ENCODE data around the gene TAS1R3.
A peak's percentile ranks its signal among the peaks of the same experiment; 100 is the strongest.

TAS1R3 gene

DNA sequence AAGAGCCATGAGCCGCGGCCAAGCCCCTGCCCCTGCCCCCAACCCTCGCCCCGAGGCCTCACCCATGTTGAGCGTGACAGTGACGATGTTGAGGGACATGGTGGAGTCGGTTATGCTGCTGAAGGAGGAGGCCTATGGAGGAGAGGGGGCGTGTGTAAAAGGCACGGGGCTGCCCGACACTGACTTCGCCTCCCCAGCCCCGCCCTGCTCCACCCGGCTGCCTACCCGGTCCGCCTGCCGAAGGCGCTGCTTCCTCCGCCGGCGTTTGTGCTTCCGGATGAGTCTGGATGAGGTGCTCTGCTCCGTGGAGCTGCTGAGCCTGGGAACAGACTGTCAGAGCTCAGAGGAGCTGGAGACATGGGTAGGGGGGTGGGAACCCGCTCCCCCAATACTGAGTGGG lies 9.1 kb downstream of the TAS1R3 start:
- no peak for DNase-seq (ENCODE audit: low read depth)

DNA sequence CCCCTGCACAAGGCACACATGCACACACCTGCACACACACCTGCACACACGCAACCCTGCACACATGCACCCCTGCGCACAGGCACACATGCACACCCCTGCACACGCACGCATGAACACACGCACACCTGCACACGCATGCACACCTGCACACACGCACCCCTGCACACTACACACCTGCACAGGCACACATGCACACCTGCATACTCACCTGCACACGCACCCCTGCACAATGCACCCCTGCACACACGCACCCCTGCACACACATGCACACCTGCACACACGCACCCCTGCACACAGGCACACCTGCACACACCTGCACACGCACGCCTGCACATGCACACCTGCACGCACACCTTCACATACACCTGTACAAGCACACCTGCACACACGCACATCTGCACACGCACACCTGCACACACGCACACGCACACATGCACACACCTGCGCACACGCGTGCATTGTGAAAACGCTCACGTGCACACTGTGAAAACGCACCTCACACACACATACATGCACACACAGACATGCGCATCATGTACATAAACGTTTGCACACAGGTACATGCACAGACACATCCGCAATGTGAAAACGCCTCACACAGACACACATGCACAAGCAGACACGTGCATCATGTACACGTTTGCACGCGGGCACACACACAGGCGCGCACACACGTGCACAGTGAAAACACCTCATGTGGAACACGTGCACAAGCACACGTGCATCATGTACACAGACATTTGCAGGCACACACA lies 9.9 kb downstream of the TAS1R3 start:
- DNase-seq (ENCODE audit: low read depth): no peak

DNA sequence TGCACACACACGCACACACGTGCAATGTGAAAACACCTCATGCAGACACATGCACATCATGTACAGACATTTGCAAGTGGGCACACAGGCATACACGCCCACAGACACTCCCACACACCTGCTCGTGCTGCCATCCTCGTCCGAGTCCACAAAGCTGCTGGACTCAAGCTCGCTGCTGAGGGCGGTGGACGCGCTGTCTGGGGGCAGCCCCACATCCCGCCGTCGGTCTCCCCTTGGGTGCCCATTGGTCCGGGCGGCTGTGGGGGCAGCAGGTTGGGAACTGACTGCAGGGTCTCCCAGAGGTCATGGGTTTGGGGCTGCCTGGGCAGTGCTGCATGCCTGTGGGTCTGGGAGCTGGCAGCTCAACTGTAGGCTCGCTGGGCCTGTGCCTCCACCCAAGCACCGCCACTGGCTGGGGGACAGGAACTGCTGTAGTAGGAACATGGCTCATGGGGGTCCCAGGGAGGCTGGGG lies 10.5 kb downstream of the TAS1R3 start:
- no peak for DNase-seq (ENCODE audit: low read depth)

DNA sequence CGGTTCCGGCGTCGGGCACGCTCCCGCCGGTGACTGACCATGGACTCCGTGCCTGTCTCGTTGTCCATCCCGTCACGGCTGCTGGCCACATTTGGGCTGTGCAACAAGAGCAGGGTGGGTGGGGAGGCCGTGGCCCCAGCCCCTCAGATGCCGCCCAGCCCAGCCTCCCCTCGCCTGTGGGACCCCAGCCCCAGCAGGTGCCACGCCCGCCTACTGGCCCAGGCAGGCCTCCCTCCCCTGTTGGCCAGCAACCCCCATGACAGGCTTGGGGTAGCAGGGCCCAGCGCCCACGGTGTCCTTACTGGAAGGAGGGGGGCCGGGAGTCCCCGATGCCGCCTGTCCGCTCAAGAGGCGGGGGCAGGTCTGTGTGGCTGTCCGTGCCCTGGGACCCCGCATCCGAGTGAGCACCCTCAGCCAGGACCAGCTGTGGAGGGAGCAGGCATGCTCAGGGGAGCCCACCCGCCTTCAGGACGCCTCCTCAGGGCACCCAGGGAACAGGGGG lies 11.0 kb downstream of the TAS1R3 start:
- DNase-seq (ENCODE audit: low read depth): no peak

DNA sequence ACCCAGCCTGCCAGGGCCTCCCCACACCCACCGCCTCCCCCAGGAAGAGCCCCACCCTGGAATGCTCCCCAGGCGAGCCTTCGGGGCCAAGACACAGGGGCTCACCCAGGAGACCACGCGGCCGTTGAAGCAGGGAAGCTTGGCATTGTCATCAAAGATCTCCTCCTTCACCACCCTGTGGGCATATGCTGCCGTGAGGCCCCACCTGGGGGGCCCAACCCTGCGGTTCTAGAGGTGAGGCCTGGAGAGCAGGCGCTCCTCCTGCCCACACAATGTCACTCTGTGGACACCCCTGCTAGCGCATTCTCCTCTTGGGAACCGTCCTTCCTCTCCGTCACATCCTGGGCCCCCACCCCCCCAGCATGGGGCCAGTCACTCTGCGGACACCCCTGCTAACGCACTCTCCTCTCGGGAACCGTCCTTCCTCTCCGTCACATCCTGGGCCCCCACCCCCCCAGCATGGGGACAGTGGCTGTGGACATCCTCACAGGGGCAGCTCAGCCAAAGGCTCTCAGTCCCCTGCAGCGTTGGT lies 11.6 kb downstream of the TAS1R3 start:
- no peak for DNase-seq (ENCODE audit: low read depth)

DNA sequence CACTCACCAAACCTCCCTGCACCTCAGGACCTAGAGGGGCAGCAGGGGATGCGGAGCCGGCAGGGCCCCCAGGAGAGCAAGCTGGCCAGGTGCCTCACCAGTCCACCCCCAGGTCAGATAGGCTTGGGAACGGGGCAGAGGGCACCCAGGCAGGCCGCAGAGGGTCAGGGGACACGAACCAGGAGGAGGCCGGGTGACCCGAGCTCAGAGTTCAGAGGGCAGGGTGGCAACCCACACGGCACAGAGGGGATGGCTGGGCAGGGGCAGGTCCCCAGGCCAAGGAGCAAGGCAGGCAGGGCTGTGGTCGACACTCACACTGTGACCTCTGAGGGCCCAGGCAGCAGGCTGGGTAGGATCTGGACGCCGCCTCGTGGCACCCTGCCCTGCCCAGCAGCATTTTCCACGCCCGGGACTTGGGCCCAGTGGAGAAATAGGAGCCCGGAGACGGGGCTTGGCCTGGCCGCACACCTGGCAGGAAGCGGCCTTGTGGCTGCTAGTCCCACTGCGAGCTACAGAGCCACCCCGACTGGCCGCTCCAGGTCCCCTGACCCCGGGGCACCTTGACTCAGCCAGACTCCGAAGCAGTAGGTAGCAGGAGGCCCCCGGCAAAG lies 12.8 kb downstream of the TAS1R3 start:
- DNase-seq (ENCODE audit: low read depth): no peak

DNA sequence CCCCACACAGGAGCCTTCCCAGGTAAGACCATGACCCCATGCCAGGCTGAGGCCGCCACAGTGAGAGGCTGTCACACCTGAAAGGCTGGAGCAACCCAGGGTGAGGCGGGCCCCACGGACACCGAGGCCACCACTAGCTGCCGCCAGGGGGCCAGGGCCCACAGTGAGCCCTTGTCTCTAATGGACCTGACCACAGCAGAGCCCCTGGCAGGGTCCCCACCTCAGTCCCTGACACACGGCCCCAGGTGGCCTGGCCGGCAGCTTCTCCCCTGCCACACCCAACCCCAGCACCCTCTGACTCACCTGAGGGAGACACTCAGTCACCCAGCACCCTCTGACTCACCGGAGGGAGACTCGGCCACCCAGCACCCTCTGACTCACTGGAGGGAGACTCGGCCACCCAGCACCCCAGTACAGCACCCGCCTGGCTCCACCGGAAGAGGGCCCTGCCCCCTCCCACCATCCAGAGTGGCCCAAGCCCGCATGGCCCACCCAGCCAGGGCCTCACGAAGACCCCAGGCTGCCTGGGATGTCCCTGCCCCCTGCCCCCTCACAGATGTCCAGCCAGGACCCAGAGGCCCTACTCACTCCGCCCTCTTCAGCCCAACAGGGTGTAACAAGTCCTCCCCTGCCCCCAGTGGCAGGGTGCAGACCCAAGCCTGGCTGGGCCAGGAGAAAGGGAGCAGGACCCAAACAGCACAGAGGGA lies 13.7 kb downstream of the TAS1R3 start:
- no peak for DNase-seq (ENCODE audit: low read depth)

DNA sequence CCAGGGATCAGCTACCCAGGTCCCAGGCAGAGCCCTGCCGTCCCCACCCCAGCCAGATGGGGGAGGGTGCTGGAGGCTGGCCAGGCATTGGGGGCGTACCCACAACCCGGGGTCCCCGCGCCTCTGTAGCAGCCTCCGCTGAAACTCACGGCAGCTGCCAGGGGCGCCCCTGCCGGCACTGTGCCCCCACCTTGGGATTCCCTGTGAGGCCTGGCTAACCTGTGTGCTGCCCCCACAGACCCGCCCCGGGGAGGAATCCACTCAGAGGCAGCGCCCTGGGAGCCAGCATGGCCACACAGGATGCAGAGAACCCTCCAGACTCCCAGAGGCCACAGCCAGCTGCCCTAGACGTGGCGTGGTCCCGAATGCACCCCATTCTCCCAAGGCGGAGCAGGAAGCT lies 14.3 kb downstream of the TAS1R3 start:
- DNase-seq (ENCODE audit: low read depth): no peak

DNA sequence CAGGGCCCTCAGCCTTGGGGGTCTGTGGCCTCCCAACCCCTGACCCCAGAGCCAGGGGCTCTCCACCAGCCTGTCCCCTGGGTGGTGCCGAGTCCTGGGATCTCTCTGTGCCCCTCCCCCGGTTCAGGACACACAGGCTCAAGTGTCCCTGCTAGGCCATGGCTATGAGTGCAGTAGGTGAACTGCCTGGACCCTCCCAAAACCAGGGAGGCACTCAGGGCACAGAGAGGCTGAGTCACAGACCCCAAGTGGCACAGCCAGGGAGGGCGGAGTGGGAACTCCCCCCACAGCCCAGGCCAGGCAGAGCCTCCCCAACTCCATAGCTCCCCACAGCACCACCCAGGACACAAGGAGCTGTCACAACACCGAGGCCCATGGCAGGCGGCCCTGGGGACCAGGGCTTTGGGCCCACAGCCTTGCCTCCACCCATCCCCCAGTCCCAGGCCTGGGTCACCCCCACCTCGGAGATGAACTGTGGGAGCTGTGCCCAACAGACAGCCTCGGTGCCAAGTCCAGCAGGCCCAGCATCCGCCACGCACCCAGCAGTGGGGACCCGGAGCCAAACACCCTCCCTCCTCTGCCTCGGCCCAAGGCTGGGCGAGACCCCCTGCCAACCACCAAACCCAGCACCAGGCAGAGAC lies 14.9 kb downstream of the TAS1R3 start:
- DNase-seq (ENCODE audit: low read depth): no peak

DNA sequence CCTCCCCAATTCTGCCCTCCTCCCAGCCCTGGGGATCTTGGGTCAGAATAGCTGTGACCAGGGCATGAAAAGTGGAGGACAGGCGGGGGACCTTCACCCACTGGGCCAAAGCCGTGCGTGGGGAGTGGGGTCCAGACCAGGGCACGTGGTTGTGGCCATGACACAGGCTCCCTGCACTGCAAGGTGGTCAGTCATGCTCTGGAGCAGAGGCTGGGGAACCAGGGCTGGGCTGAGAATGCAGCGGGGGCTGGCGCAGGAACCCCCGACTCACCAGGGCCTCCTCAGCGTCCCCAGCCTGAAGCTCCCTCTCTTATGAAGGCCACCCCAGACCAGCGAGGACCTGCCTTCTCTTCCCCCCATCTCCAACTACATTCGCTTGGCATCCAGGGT lies 15.4 kb downstream of the TAS1R3 start:
- no peak for DNase-seq (ENCODE audit: low read depth)

DNA sequence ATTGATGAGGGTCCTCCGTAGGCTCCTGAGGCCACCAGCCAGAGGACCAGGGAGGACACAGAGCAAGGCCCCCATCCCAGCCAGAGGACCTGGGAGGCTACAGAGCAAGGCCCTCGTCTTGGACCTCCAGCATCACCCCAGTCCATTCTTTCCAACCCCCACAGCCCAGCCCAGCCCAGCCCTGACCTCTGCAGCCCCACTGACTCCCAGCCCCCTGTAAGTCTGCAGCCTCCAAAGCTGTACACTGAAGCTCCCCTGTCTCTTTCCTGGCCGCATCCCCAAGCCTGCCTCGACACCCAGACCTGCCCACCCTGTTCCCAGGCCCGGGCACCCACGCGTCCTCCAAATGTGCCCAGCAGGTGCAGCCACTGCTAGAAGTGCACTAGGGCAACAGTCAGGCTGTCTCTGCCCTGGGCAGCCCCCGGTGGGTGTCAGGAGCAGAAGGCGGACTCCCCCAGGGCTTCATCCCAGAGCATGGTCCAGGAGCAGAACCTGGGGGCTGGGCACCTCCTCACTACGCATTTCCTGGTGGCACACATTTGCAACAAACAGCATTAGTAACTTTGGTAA lies 16.0 kb downstream of the TAS1R3 start:
- no peak for DNase-seq (ENCODE audit: low read depth)

DNA sequence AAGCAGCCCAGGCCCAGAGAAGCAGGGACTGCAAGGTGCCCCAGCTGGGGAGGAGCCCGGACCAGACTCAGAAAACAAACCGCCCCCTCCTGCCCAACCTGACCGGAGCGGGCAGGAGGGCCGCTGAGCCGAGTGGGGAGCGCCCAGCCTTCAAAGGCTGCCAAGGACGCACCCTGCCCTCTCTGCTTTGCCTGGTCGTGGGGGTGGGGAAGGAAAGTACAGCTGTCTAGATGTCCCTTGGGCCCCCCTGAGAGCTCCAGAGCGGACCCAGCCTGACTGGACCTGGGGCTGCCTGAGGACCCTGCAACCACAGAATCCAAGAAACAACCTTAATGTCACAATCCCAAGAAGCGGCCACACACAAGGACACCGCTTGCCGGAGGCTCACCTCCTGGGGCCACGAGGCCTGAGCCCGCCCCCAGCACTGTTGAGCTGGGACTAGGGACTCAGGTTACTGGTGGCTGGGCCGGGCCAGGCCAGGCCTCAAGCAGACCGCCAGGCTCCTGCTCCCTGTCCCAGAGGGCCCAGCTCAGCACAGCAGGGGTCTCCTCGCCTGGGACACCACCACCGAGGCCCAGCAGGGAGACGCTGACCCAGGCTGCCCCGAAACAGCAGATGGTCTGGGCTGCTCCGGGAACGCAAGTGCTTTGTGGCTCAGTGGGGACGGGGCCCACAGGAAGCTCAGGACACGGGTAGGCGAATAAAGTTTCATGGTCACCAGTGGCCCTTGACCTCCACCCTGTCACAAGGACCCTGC lies 16.8 kb downstream of the TAS1R3 start:
- DNase-seq (ENCODE audit: low read depth): no peak

DNA sequence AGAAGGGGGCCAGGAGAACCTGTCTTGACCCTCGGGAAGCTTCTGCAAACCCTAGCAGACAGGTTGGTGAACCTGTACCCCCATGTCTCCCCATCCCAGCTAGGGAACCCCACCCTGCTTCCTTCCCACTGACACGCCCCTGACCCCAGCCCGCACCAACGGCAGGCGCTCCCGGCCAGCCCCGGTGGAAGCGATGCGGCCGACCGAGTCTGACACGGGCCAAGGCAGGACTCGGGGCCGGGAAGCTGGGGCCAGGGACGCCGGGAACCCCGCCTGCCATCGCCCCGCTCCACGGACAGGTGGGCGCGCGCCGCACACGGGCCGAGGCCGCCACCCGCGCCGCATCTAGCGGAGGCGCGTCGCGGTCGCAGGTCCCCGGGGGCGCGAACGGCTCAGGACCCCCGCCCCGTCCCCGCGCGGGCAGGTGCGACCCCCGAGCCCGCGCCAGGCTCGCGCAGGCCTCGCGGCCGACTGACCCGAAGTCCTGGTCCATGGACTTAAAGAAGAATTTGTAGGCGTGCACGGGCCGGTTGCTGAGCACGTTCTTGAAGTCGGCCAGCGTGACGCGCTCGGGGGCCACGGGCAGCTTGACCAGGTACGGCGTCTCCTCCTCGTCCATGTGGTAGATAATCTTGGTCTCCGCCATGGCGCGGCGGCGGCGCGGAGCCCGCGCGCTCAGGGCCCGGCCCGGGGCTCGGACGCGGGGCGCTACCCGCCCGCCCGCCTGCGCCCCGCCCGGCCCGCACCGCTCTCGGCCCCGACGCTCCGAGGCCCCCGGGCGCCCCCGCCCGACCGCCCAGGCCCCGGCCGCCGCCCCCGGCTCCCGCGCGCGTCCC lies 17.6 kb downstream of the TAS1R3 start:
- DNase-seq (ENCODE audit: low read depth): no peak

DNA sequence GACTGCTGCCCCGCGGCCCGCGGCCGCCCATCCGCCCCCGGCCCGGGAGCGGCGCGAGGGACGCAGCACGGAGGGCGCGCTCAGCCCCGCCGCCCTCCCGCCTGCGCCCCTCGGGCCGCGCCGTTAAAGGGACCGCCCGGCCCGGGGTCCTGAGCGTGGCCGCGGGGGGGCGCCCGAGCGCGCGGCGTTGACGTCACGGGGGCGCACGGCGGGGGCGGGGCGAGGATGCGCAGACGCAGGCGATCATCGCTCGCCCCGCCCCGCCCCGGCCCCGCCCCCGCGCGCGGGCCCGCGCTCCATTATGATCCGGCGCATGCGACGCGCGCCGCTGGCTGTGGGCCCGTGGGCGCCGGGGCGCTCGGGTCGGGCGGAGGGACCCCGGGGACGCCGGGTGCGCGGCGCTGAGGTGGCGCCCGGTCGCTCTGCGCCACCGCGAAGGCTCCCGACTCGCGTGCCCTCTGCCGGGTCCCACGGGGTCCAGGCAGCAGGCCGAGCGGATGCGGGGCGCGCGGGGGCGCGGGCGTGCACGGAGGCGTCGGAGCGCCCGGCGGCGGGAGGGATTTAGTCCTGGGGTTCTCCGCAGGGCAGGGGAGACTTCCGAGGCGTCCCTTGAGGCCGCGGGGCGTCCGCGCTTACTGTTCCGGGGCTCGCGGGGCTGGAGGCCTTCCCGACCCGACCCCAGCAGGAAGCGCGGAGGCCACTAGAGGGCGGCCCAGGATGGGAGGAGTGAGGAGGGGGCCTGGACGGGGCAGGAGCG lies 18.4 kb downstream of the TAS1R3 start, which contains the start of gene DVL1:
TSS of gene DVL1 (minus strand) at position 163 of the 757 bp plus-strand sequence. CDS start 353 bp downstream, outside the sequence.
- peak; percentile 54 for DNase-seq (ENCODE audit: low read depth)

DNA sequence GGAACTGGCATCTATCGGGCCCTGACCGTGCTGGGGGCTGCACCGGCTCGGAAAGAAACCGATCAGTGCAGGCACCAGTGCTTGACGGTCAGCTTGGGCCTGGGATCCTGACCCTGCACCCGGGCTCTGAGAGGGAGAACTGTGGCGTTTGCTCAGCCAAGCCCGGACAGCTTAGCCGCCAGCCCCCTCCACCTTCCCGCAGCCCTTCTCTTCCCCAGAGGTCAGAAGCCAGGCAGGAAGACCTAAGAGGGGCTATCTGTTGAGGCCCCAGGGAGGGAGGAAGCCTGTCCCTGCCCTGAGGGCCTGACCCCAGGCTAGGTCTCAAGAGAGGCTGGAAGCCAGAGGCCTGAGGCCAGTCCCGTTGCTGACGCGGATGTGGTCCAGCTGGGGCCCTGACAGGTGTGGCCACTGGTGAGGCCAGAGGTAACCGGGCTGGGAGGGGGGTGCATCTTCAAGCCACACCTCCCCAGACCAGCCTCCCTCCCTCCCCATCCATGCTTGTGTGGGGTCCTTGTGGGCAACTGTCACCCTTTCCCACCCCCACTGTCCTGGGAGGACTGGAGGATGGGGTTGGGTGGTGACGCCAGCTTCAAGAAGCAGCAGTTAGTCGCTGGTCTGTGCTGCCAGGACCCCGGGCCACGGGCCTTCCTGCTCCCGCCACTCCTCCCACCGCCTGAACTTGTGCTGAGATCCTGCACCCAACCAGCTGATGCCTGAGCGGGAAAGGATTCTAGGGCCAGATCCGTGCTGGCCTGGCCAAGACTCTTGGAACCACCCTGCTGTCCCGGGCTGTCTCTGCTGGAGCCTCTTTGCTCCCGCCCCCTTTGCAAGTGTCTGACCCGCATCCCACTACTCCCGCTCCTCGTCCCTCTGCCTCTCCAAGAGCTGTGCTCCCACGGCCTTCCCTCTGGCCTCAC lies 20.7 kb downstream of the TAS1R3 start:
- no peak for DNase-seq (ENCODE audit: low read depth)

DNA sequence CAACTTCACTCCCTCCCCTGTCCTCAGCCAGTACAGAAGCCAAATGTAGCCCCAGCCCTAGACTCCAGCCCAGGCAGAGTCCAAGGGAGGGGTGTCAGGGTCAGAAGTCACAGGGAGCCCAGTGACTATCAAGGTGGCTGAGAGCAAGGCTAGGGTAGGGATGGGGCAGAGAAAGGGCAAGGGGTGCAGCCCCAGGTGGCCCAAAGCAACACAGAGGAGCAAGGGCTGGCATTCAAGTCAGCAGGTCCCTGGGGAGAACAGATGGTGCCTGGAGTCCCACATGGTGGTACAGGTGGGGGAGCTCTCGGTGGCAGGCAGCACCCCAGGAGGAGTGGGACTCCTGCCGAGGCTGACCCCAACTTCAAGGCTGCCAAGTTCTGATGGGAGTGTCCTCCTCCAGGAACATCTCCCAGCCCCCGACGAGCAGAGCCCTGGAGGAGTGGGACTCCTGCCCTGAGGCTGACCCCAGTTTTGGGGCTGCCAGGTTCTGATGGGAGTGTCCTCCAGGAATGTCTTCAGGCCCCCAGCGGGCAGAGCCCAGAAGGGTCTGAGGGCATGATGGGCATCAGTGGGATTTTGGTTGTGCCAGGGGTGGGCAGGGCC lies 21.8 kb downstream of the TAS1R3 start:
- no peak for DNase-seq (ENCODE audit: low read depth)

DNA sequence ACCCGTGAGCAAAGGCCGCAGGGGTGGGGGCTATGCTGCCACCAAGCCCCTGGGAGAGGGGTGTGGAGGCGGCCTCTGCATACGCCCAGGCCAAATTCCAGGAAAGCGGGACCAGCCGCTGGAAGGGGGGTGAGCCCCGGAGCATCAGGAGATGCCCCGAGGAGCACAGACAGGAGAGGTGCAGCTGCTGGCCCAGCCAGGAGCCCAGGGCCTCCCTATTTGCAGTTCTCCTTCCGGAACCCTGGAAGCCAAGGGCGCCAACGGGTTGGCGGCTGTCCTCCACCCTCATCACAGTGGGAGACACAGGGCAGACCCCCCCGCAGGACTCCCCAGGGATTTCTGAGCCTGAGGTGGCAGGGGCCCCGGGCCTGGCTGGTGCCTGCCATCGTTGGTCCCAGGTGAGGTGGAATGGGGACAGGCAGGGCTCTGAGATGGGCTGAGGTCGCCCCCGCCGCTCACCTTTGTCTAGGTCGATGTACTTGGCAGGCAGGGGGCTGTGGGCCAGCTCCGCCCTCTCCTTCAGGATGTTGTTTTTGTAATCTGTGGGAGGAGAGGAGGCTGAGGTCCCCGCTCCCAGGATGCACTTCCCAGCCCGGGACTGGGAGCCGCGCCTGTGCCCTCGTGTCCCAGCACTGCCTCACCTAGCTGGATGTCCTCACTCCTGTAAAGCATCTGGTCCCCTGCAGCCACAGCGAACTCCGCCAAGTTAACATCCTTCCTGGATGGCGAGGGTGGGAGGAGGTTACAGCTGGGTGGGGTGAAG lies 22.5 kb downstream of the TAS1R3 start:
- DNase-seq (ENCODE audit: low read depth): no peak
